GM12892 (cell line): ENCODE results near the gene TRAF3IP1.
"Not testable (repeated sequence)": the region's sequence is repeated elsewhere in the genome, so short reads cannot be mapped to it uniquely, and the experiment has no call there.

Experiments
- DNase-seq: peaks from one replicate; pipeline ENCODE4 v3.0.0; 2011; ENCODE audit not compliant: insufficient read length
- FAIRE-seq: peaks from 2 replicates; lab custom pipeline; 2011; peaks lifted over from hg19 to GRCh38; lab: Jason Lieb, UNC
- POLR2A ChIP-seq: IDR thresholded peaks from 2 replicates; pipeline ENCODE4 v1.6.1; 2011; ENCODE audit warnings: low read depth, low read length, control low read depth
- POLR2AphosphoS5 ChIP-seq: IDR thresholded peaks from 2 replicates; pipeline ENCODE4 v1.6.1; 2011; ENCODE audit warnings: low read depth, low read length, control low read depth
- TAF1 ChIP-seq: IDR thresholded peaks from 2 replicates; pipeline ENCODE4 v1.6.1; 2011; ENCODE audit warnings: low read depth, mild to moderate bottlenecking, control low read depth, low read length, borderline replicate concordance

The TRAF3IP1 gene

DNA sequence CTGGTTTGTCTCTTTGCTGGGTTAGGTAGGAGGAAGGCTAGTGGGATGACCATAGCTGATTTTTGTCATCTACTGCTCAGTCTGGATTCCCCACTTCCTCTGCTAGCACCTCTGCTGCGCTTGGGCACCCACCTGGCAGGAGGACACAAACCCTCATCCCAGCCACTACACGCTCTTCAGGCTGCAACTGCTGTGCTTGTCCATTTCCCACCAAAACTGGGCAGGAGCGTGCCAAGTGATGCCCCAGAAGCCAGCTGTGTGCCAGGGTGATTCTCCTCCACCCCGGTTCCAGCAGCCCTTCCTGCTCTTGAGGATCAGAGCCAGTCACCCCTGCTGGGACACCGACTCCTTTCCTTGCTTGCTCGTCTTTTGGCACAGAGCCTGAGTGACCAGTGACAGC lies 16.2 kb upstream of the TRAF3IP1 start:
- FAIRE-seq (no peak), DNase-seq (no peak)
- TF ChIP-seq TAF1 = no peak
- TF ChIP-seq POLR2AphosphoS5 = no peak
- TF ChIP-seq POLR2A = no peak

DNA sequence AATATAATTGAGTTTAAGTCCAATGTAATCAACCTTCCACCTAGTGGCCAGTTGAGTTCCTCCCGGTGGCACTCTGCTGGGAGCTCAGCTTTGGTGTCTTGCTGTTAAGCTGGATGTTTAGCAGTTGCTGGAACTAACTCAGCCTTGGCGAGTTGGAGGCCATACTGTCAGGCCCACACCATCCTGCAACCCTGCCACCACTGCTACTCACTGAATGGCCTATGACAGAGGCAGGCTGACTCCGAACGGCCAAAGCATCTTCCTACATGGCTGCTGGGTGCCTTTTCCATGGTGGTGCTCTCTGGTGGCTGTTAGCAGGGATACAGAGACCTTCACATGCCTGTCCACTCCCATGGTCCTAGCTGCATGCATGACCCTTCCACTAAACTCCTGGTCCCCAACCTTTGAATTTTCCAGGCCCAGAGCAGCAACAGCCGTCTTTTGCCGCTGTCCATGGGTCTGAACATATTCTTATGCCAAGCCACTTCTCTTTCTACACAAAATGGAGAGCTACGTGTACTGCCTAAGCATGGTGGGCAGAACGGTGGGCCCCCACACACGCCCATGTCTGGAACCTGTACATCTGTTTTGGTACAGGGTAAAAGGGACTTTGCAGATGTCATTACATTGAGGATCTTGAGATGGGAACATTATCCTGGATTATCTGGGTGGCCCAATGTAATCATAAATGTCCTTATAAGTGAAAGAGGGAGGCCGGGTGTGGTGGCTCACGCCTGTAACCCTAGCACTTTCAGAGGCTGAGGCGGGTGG lies 15.0 kb upstream of the TRAF3IP1 start:
- FAIRE-seq (no peak), DNase-seq (no peak)
- TF ChIP-seq POLR2A = no peak
- TF ChIP-seq TAF1 = no peak
- no peak for TF ChIP-seq POLR2AphosphoS5

DNA sequence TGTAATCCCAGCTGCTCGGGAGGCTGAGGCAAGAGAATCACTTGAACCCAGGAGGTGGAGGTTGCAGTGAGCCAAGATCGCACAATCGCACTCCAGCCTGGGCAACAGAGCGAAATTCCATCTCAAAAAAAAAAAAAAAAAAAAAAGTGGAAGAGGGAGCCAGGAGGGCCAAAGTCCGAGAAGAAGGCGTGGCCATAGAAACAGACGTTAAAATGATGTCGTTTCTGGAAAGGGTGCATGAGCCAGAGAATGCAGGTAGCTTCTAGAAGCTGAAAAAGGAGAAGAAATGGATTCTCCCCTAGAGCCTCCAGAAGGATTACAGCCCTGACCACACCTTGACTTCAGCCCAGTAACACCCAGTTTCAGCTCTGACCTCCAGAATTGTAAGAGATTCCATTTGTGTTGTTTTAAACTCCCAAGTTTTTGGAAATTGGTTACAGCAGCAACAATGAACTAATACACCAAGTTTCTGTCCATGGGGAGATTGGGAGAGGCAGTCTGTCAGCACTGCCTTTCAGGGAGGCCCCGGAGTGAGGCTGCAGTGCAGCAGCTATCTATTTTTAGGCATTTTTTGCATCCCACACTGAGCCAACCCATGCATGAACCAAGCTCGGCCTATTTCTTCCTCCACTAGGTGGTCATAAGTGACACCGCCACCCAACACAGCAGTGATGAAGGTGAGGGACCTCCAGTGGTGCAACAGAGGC lies 14.2 kb upstream of the TRAF3IP1 start:
- TF ChIP-seq POLR2AphosphoS5 (no peak), TAF1 (no peak), POLR2A (no peak)
- DNase-seq (no peak), FAIRE-seq (no peak)

DNA sequence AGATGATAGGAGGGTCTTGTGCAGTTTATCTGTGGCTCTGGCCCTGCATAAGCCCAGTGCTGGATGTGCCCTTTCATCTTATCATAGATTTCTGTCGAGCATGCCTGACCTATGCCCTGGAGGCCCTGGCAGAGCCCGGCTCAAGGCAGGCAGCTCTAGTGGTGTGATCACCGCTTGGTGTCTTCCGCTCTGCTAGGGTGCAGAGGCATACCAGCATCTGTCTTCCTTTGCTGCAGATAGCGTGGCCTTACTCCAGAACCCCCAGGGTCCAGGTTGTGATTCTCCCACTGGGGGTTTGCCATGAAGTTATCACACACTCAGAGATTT lies 13.7 kb upstream of the TRAF3IP1 start:
- no peak for FAIRE-seq
- no peak for TF ChIP-seq POLR2AphosphoS5
- TF ChIP-seq TAF1 = no peak
- no peak for TF ChIP-seq POLR2A

DNA sequence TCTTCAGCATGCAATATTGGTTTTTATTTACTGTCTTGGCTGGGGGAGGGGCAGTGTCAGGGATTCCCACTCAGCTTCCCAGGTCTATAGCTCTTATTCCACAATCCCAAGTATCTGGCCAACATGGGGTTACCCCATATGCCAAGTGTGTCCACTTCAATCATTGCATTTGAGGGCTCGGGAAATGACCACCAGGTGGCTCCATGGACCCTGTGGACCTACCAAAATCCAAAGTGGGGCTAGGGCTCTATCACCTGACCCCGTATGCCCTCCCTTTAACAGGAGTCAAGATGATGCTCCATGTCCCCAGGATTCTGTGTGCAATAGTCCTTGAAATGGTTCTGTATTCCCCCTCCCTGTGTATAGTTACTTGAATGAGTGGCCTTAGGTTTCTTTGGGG lies 12.1 kb upstream of the TRAF3IP1 start:
- DNase-seq (no peak), FAIRE-seq (no peak)
- no peak for TF ChIP-seq TAF1
- no peak for TF ChIP-seq POLR2A
- no peak for TF ChIP-seq POLR2AphosphoS5

More for the DNA sequence above, 13.7 kb upstream of the TRAF3IP1 start:
- DNase-seq = no peak

DNA sequence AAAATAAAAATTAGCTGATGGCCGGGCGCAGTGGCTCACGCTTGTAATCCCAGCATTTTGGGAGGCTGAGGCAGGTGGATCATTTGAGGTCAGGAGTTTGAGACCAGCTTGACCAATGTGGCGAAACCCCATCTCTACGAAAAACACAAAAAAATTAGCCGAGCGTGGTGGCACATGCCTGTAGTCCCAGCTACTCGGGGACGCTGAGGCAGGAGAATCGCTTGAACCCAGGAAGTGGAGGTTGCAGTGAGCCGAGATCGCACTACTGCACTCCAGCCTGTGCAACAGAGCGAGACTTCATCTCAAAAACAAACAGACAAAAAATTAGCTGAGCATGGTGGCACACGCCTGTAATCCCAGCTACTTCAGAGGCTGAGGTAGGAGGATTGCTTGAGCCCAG lies 9.6 kb upstream of the TRAF3IP1 start:
- FAIRE-seq, DNase-seq: not testable (repeated sequence)

DNA sequence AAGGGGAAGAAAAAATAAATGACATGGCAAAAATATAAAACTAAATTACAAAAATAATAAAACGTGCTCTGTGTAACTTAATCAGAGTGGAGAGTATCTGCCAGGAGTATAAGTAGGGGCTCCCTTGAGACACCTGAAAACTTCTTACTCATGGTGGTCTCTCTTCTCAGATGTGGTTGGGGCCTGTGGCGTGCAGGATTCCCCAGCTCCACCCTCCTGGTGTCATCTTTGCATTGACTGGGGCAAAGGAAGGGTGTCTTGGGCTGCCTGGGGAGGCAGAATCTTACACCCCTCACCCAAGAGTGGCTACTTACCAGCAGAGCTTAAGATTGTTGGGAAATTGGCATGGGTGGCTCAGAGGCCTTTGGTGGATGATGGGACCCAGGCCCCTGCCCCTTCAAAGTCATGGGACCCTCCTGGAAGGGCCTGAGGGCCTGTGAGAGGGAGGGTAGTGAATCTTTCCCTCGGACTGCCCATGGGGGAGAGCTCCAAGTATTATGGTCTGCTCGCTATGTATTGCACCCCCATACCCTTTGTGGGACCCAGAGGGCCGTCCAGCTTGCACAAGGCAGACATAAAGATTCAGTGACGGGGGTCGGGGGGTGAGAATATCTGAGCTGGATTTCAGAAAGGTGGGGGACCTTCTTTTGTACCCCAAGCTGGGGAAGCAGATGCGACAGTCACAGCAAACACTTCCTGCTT lies 6.9 kb upstream of the TRAF3IP1 start:
- no peak for DNase-seq
- FAIRE-seq = no peak
- TF ChIP-seq POLR2A (no peak), TAF1 (no peak), POLR2AphosphoS5 (no peak)

DNA sequence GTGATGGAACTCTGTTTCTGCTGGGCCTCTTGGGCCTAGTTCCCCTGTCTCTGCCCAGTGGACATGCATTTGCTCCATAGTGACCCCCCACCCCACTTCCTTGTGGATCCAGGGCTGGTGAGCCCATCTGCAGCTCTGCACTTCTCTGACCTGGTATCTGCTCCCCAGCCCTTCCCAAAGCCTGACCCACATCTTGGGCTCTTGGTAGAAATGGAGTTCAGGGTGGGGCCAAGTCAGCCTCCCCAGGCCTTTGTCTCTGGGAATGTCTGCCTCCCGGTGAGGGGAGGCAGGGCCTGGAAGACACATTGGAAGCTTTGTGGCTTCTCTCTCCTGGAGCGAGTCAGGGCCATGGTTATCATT lies 6.3 kb upstream of the TRAF3IP1 start:
- DNase-seq (no peak), FAIRE-seq (no peak)
- no peak for TF ChIP-seq POLR2AphosphoS5
- TF ChIP-seq TAF1 = no peak
- no peak for TF ChIP-seq POLR2A

DNA sequence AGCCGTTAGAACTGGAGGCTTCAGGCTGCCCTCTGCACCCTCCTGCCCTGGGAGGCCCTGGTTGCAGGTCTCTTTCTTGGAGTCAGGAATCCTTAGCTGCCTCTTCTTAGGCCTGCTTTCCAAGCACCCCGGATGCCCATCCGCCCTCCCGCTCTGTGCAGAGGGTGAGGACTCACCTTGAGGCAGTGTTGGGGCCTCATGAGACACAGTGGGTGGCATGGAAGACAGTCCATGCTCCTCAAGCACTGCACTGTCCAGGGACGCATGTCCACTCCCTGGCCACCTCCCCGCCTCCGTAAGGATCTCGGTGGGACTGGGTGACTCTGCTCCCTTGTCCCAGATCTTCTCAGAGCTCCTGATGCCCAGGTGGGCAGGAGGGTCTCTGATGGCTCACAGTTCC lies 5.7 kb upstream of the TRAF3IP1 start:
- FAIRE-seq (no peak), DNase-seq (no peak)
- TF ChIP-seq POLR2AphosphoS5 (no peak), TAF1 (no peak), POLR2A (no peak)

DNA sequence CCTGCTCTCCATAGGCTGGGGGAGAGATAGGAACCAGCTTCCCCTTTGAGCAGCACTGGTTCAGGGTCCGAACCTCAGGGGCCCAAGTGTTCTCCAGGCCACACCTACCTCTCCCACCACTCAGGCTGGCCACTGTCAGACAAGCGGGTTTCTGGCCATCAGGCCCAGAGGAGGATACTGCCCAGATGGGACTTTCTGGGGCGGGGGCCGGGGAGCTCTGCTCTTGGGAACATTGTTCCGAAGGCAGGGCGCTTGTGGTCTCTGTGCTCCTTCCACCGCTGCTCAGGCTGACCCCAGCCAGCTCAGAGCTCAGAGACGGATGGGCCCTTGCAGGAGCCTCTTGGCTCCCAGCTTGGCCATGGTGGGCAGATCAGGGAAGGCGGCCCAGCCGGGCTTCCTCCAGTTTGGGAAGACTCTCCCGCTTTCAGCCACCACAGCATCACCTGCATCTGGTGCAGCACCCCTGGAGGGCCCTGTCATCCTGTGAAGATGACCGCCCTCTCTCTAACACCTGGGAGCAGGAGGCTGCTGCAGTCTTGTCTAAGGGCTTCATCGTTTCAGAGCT lies 5.2 kb upstream of the TRAF3IP1 start:
- DNase-seq (no peak), FAIRE-seq (no peak)
- TF ChIP-seq POLR2AphosphoS5 (no peak), TAF1 (no peak), POLR2A (no peak)

DNA sequence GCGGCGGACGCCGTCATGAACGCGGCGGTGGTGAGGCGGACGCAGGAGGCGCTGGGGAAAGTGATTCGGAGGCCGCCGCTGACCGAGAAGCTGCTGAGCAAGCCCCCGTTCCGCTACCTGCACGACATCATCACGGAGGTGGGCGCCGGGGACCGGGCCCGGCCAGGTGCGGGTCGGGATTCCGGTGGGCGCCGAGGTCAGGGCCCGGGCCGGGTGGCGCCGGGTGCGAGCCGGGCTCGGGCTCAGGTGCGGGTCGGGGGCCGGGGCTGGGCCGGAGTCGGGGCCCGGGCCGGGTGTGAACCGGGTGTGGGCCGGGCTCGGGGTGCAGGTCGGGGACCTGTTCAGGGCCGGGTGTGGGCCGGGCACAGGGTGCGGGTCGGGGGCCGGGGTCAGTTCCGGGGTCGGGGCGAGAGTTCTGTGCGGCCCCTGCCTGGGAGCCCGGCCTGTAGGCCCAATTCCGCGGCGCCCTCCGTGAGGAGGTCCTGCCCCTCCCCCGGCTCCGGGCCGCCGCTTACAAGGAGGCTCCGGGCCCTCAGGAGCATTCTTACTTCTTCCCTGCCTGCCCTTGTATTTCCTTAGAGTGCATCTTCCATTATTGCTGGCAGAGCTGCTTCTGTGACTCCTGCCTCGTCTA lies 447 bp downstream of the TRAF3IP1 start:
- peak; percentile 42 for FAIRE-seq
- TF ChIP-seq POLR2A = no peak
- TF ChIP-seq TAF1 = no peak
- no peak for TF ChIP-seq POLR2AphosphoS5

More for the DNA sequence above, 447 bp downstream of the TRAF3IP1 start:
- no peak for DNase-seq
